ENCODE data around the gene APOO.

DNA sequence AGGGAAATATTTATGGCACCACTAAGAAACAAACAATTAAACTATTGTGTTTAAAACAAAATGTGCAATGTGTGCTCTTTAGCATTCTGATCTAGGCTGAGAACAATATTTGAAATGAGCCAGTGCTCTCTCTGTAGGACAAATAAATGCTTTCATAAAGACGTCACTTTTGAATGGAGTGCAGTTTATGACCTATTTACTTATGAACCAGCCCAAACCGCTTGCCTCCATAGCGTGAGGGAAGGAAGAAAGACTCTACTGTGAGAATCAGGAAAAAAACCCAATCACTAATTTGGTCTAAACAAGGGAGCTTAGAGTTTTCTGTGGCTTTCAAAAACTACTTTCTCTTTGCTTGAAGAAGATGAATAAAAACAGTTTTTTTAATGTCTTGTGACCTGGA is 85.3 kb downstream of the APOO start:
- TF ChIP-seq, protein P1, sequence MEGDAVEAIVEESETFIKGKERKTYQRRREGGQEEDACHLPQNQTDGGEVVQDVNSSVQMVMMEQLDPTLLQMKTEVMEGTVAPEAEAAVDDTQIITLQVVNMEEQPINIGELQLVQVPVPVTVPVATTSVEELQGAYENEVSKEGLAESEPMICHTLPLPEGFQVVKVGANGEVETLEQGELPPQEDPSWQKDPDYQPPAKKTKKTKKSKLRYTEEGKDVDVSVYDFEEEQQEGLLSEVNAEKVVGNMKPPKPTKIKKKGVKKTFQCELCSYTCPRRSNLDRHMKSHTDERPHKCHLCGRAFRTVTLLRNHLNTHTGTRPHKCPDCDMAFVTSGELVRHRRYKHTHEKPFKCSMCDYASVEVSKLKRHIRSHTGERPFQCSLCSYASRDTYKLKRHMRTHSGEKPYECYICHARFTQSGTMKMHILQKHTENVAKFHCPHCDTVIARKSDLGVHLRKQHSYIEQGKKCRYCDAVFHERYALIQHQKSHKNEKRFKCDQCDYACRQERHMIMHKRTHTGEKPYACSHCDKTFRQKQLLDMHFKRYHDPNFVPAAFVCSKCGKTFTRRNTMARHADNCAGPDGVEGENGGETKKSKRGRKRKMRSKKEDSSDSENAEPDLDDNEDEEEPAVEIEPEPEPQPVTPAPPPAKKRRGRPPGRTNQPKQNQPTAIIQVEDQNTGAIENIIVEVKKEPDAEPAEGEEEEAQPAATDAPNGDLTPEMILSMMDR (IDR thresholded peaks at IDR 0.05), result no peak
- TF ChIP-seq POLR2A (IDR thresholded peaks at IDR 0.05), result no peak
